ENCODE results near the gene MRPL23.

Gene MRPL23

GRCh38 chr11:1932105-1932480 is 15.0 kb upstream of the MRPL23 start:
- no peak for TF ChIP-seq SUZ12 (IDR thresholded peaks at IDR 0.05; ENCODE audit: extremely low read depth, insufficient read depth, insufficient read length)
- TF ChIP-seq ZNF274 (IDR thresholded peaks at IDR 0.05; ENCODE audit: low read depth, low read length) = no peak
- no peak for TF ChIP-seq YY1 (IDR thresholded peaks at IDR 0.05; ENCODE audit: insufficient read depth, insufficient read length)
- Histone ChIP-seq H3K27me3 (ENCODE audit: insufficient read depth, insufficient read length) (peaks cover 4% of the 10 kb centered on the region), H3K9me3 (ENCODE audit: insufficient read depth, low read length) (no peaks in the 10 kb centered on the region), H3K4me3 (ENCODE audit: insufficient read length, low read depth) (no peak overlapping the region), H3K36me3 (ENCODE audit: insufficient read depth, insufficient read length, low read length) (no peaks in the 10 kb centered on the region), H3K9ac (ENCODE audit: insufficient read length, low read depth) (no peak overlapping the region), H3K4me1 (ENCODE audit: insufficient read depth, insufficient read length) (peaks cover 23% of the 10 kb centered on the region)
- DNase-seq (ENCODE audit: low read depth, low spot score) = no peak

GRCh38 chr11:1932681-1933080 is 14.5 kb upstream of the MRPL23 start:
- Histone ChIP-seq H3K4me3 (ENCODE audit: insufficient read length, low read depth) (no peak overlapping the region), H3K4me1 (ENCODE audit: insufficient read depth, insufficient read length) (peaks cover 17% of the 10 kb centered on the region), H3K27me3 (ENCODE audit: insufficient read depth, insufficient read length) (peaks cover 4% of the 10 kb centered on the region), H3K36me3 (ENCODE audit: insufficient read depth, insufficient read length, low read length) (no peaks in the 10 kb centered on the region), H3K9me3 (ENCODE audit: insufficient read depth, low read length) (no peaks in the 10 kb centered on the region), H3K9ac (ENCODE audit: insufficient read length, low read depth) (no peak overlapping the region)
- TF ChIP-seq ZNF274 (IDR thresholded peaks at IDR 0.05; ENCODE audit: low read depth, low read length) (no peak), SUZ12 (IDR thresholded peaks at IDR 0.05; ENCODE audit: extremely low read depth, insufficient read depth, insufficient read length) (no peak), YY1 (IDR thresholded peaks at IDR 0.05; ENCODE audit: insufficient read depth, insufficient read length) (no peak)
- DNase-seq (ENCODE audit: low read depth, low spot score) = no peak

GRCh38 chr11:1933416-1934334 is 13.5 kb upstream of the MRPL23 start:
- DNase-seq (ENCODE audit: low read depth, low spot score) = no peak
- no peak for TF ChIP-seq ZNF274 (IDR thresholded peaks at IDR 0.05; ENCODE audit: low read depth, low read length)
- TF ChIP-seq YY1 (IDR thresholded peaks at IDR 0.05; ENCODE audit: insufficient read depth, insufficient read length) = no peak
- TF ChIP-seq SUZ12 (IDR thresholded peaks at IDR 0.05; ENCODE audit: extremely low read depth, insufficient read depth, insufficient read length) = no peak
- peaks cover 4% of the 10 kb centered on the region for H3K27me3 ChIP-seq (ENCODE audit: insufficient read depth, insufficient read length)

GRCh38 chr11:1934335-1935155 is 12.6 kb upstream of the MRPL23 start:
- no peak overlapping the region for H3K4me3 ChIP-seq (ENCODE audit: insufficient read length, low read depth)
- peaks cover 12% of the 10 kb centered on the region for H3K4me1 ChIP-seq (ENCODE audit: insufficient read depth, insufficient read length)
- H3K9me3 ChIP-seq (ENCODE audit: insufficient read depth, low read length) = no peaks in the 10 kb centered on the region
- no peak overlapping the region for H3K9ac ChIP-seq (ENCODE audit: insufficient read length, low read depth)
- no peak for DNase-seq (ENCODE audit: low read depth, low spot score)
- H3K36me3 ChIP-seq (ENCODE audit: insufficient read depth, insufficient read length, low read length) = no peaks in the 10 kb centered on the region
- TF ChIP-seq SUZ12 (IDR thresholded peaks at IDR 0.05; ENCODE audit: extremely low read depth, insufficient read depth, insufficient read length) = no peak
- TF ChIP-seq YY1 (IDR thresholded peaks at IDR 0.05; ENCODE audit: insufficient read depth, insufficient read length) = no peak
- TF ChIP-seq ZNF274 (IDR thresholded peaks at IDR 0.05; ENCODE audit: low read depth, low read length) = no peak
- H3K27me3 ChIP-seq (ENCODE audit: insufficient read depth, insufficient read length) = peaks cover 4% of the 10 kb centered on the region

More at GRCh38 chr11:1933416-1934334, 13.5 kb upstream of the MRPL23 start:
- Histone ChIP-seq H3K9ac (ENCODE audit: insufficient read length, low read depth) (no peak overlapping the region), H3K36me3 (ENCODE audit: insufficient read depth, insufficient read length, low read length) (no peaks in the 10 kb centered on the region), H3K4me1 (ENCODE audit: insufficient read depth, insufficient read length) (peaks cover 12% of the 10 kb centered on the region), H3K4me3 (ENCODE audit: insufficient read length, low read depth) (no peak overlapping the region), H3K9me3 (ENCODE audit: insufficient read depth, low read length) (no peaks in the 10 kb centered on the region)

- Histone ChIP-seq H3K4me3 (ENCODE audit: insufficient read length, low read depth) (no peak overlapping the region), H3K9me3 (ENCODE audit: insufficient read depth, low read length) (no peaks in the 10 kb centered on the region), H3K36me3 (ENCODE audit: insufficient read depth, insufficient read length, low read length) (no peaks in the 10 kb centered on the region), H3K4me1 (ENCODE audit: insufficient read depth, insufficient read length) (peaks cover 12% of the 10 kb centered on the region), H3K9ac (ENCODE audit: insufficient read length, low read depth) (no peak overlapping the region), H3K27me3 (ENCODE audit: insufficient read depth, insufficient read length) (peaks cover 4% of the 10 kb centered on the region)
- no peak for DNase-seq (ENCODE audit: low read depth, low spot score)
- TF ChIP-seq ZNF274 (IDR thresholded peaks at IDR 0.05; ENCODE audit: low read depth, low read length) = no peak
- TF ChIP-seq YY1 (IDR thresholded peaks at IDR 0.05; ENCODE audit: insufficient read depth, insufficient read length) = no peak
- no peak for TF ChIP-seq SUZ12 (IDR thresholded peaks at IDR 0.05; ENCODE audit: extremely low read depth, insufficient read depth, insufficient read length)
These were observed 11.7 kb upstream of the MRPL23 start for GRCh38 chr11:1935156-1936071.

GRCh38 chr11:1936072-1936780 is 10.9 kb upstream of the MRPL23 start:
- H3K4me3 ChIP-seq (ENCODE audit: insufficient read length, low read depth) = no peak overlapping the region
- DNase-seq (ENCODE audit: low read depth, low spot score) = no peak
- peaks cover 12% of the 10 kb centered on the region for H3K4me1 ChIP-seq (ENCODE audit: insufficient read depth, insufficient read length)
- no peak for TF ChIP-seq SUZ12 (IDR thresholded peaks at IDR 0.05; ENCODE audit: extremely low read depth, insufficient read depth, insufficient read length)
- TF ChIP-seq YY1 (IDR thresholded peaks at IDR 0.05; ENCODE audit: insufficient read depth, insufficient read length) = no peak
- TF ChIP-seq ZNF274 (IDR thresholded peaks at IDR 0.05; ENCODE audit: low read depth, low read length) = no peak
- no peaks in the 10 kb centered on the region for H3K9me3 ChIP-seq (ENCODE audit: insufficient read depth, low read length)
- peaks cover 4% of the 10 kb centered on the region for H3K27me3 ChIP-seq (ENCODE audit: insufficient read depth, insufficient read length)
- H3K9ac ChIP-seq (ENCODE audit: insufficient read length, low read depth) = no peak overlapping the region
- H3K36me3 ChIP-seq (ENCODE audit: insufficient read depth, insufficient read length, low read length) = no peaks in the 10 kb centered on the region
